Ectodermal cell (in vitro differentiated cells): ENCODE measurements around the gene OR13F1. TPM values are rescaled to one million over a fixed set of nuclear protein-coding genes. Genes with fewer than 3 reads are reported as not detected.
"Not testable (repeated sequence)": the region's sequence is repeated elsewhere in the genome, so short reads cannot be mapped to it uniquely, and the experiment has no call there.

ENCODE experiments used
- H3K27ac ChIP-seq: 2 replicates; pipeline ENCODE4 v1.7.0; 2013; ENCODE audit warnings: mild to moderate bottlenecking, low read depth, low read length; ENCODE audit not compliant: insufficient read depth, poor library complexity, severe bottlenecking
- H3K27me3 ChIP-seq: 2 replicates; pipeline ENCODE4 v1.7.0; 2013; ENCODE audit warnings: mild to moderate bottlenecking, low read length; ENCODE audit not compliant: insufficient read depth, control insufficient read depth, poor library complexity, severe bottlenecking
- H3K36me3 ChIP-seq: one replicate; pipeline ENCODE4 v1.7.0; 2013; ENCODE audit warnings: low read length; ENCODE audit not compliant: control insufficient read depth, insufficient read depth
- H3K4me1 ChIP-seq: one replicate; pipeline ENCODE4 v1.7.0; 2013; ENCODE audit warnings: low read length; ENCODE audit not compliant: control insufficient read depth, insufficient read depth
- H3K4me3 ChIP-seq: 2 replicates; pipeline ENCODE4 v1.7.0; 2013; ENCODE audit warnings: low read depth, low read length, control low read depth; ENCODE audit not compliant: insufficient read depth
- H3K9me3 ChIP-seq: 2 replicates; pipeline ENCODE4 v1.7.0; 2013; ENCODE audit warnings: mild to moderate bottlenecking, low read length, moderate library complexity; ENCODE audit not compliant: control insufficient read depth
- WGBS, 2 experiments: methylation state at CpG; one replicate each; pipeline ENCODE4 v1.1.7; 2013; ENCODE audit warnings: missing lambda C conversion rate in 2 of 2; 5-methylcytosine and 5-hydroxymethylcytosine counted together
- polyA plus RNA-seq, 4 experiments: library from polyadenylated mRNA; stranded (reverse); fragments of 50-300 nt; gene quantifications; one replicate each; pipeline ENCODE4 v1.2.3, GENCODE V29; 2013

The OR13F1 gene
- polyA plus RNA-seq (2013, experiment 1 of 4): not detected
- not detected for polyA plus RNA-seq (2013, experiment 2 of 4)
- polyA plus RNA-seq (2013, experiment 3 of 4): not detected
- not detected for polyA plus RNA-seq (2013, experiment 4 of 4)

DNA sequence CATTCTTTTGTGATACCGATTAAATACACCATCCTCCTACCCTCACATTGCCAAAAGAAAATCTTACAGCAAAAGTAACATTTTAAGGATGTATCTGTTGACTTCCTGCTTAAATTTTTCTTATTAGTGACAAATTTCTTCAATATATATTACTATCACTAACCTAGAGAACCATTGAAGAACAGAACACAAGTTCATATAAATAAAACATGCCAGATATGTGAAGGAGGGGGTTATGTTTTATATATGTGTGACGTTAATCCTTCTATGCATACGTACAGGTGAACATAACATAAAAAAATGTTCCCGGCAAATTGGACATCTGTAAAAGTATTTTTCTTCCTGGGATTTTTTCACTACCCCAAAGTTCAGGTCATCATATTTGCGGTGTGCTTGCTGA is at the start of gene OR13F1:
Gene OR13F1 (plus strand): TSS at position 301 of the 400 bp plus-strand sequence. CDS start 0 bp downstream, at position 301.
- no peak within 1 kb of the TSS for H3K4me3 ChIP-seq
- no peaks in the 10 kb centered on the region for H3K27me3 ChIP-seq
- H3K4me1 ChIP-seq: no peaks in the 10 kb centered on the region
- no peaks in the 10 kb centered on the region for H3K36me3 ChIP-seq
- H3K27ac ChIP-seq: no peak within 1 kb of the TSS
- WGBS, 2 experiments: 86 to 95% methylated on average over 3 to 5 of the region's 5 CpGs
- no peaks in the 10 kb centered on the region for H3K9me3 ChIP-seq

DNA sequence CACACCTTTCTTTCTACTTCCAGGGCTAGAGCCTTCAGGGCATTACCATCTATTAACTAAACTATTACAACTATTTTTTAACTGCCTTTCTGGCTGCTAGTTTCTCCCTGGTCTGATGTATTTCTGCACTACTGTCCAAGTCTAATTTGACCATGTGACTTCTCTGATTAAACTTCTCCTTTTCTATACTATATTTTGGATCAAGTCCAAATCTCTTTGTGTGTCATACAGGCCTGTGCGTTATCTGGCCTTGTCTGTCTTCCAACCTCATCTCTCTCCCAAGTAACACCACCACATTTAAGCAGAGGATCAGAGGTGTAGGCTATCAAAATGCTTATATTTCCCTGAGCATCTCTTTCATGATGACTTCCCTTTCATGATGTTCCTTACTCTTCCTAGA is 47.2 kb upstream of the OR13F1 start:
- Histone ChIP-seq H3K9me3 (no peaks in the 10 kb centered on the region), H3K27ac (no peak overlapping the region), H3K4me3 (no peak overlapping the region), H3K36me3 (no peaks in the 10 kb centered on the region), H3K4me1 (no peaks in the 10 kb centered on the region), H3K27me3 (no peaks in the 10 kb centered on the region)
- 81 to 100% methylated on average over 1 of the region's 1 CpG for WGBS, 2 experiments

DNA sequence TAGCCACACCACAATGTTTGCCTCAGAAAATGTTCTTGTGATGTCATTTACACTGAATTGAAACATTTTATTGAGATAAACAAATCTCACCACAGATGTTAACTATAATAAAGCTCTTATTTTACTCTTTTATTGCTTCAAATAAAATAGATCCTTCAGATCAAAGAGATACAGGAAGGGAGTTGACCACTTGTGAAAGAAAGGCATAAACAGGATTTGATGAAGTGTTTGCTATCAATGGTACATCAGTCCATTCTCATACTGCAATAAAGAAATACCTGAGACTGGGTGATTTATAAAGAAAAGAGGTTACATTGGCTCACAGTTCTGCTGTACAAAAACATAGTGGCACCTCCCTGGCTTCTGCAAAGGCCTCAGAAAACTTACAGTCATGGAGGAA is 40.2 kb upstream of the OR13F1 start:
- no peaks in the 10 kb centered on the region for H3K27me3 ChIP-seq
- H3K27ac ChIP-seq: no peak overlapping the region
- no peaks in the 10 kb centered on the region for H3K4me1 ChIP-seq

DNA sequence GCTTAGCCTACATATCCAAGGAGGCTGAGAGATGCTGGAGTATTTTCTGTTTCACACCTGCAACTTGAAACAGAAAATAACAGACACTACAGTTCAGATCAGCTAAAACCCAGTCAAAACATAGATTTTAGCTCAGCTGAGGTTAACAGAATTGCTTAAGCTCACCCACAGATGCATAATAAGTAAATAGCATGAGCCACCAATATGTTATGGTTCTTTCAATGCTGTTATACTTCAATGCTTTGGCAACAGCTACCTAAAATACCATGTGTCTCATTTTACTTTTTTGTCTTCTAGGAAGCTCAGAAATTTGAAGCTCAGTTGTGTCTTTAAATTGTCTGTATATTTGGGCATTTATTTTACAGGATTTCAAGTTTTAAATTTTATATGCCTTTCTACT is 35.8 kb upstream of the OR13F1 start:
- Histone ChIP-seq H3K4me1 (no peaks in the 10 kb centered on the region), H3K4me3 (no peak overlapping the region), H3K27me3 (no peaks in the 10 kb centered on the region), H3K9me3 (peaks cover 4% of the 10 kb centered on the region), H3K27ac (no peak overlapping the region), H3K36me3 (no peaks in the 10 kb centered on the region)

More for the DNA sequence above, 40.2 kb upstream of the OR13F1 start:
- Histone ChIP-seq H3K36me3 (no peaks in the 10 kb centered on the region), H3K9me3 (peaks cover 4% of the 10 kb centered on the region), H3K4me3 (no peak overlapping the region)

- no peaks in the 10 kb centered on the region for H3K9me3 ChIP-seq
- no peaks in the 10 kb centered on the region for H3K4me1 ChIP-seq
- no peak overlapping the region for H3K27ac ChIP-seq
- H3K4me3 ChIP-seq: no peak overlapping the region
- 81 to 83% methylated on average over 5 of the region's 5 CpGs for WGBS, 2 experiments
- no peaks in the 10 kb centered on the region for H3K27me3 ChIP-seq
- H3K36me3 ChIP-seq: no peaks in the 10 kb centered on the region
Measured at GRCh38 chr9:104482921-104483570, 21.0 kb upstream of the OR13F1 start.

DNA sequence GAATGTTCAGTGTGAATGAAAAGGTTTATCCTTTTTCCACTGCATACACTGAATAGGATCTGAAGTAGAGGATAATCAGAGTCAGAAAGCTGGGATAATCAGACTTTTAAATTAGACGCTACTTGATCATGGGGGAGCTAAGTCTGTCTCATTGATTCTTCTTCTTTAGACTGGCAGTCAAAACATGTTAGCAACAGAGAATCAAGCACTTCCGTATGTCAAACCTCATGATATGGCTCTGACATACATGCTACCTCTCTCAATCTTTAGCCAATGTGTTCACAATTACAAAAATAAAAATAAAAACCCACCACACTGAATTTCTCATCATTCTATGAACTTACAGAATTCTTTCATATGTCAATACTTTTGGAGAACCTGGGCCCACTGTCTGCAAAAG is 19.0 kb upstream of the OR13F1 start:
- WGBS, 2 experiments: 87 to 88% methylated on average over 2 of the region's 2 CpGs
- Histone ChIP-seq H3K4me3 (no peak overlapping the region), H3K36me3 (no peaks in the 10 kb centered on the region), H3K4me1 (no peaks in the 10 kb centered on the region), H3K27ac (no peak overlapping the region), H3K9me3 (no peaks in the 10 kb centered on the region), H3K27me3 (no peaks in the 10 kb centered on the region)

DNA sequence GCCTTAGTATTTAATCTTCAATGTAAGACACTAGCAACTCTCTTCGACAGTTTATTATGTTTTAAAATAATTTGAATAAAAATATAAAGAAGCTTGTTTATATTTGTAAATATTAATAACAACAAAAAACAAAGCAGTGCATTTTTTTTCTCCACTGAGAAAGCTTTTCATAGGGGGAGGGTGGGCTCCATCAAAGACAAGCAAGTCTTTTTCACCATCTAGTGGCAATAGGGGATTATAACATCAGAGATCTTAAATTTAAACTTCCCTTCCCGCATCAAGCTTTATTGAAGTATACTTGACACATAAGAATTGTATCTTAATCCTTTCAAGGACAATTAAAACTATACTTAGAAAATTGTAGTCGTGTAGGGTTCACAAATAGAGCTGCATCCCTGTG is 9.3 kb upstream of the OR13F1 start:
- Histone ChIP-seq H3K4me3 (no peak overlapping the region), H3K4me1 (no peaks in the 10 kb centered on the region), H3K27me3 (no peaks in the 10 kb centered on the region), H3K27ac (no peak overlapping the region), H3K9me3 (no peaks in the 10 kb centered on the region), H3K36me3 (no peaks in the 10 kb centered on the region)
- 14 to 56% methylated on average over 1 to 2 of the region's 3 CpGs for WGBS, 2 experiments

- no peak overlapping the region for H3K4me3 ChIP-seq
- no peaks in the 10 kb centered on the region for H3K36me3 ChIP-seq
- no peaks in the 10 kb centered on the region for H3K27me3 ChIP-seq
- H3K4me1 ChIP-seq: no peaks in the 10 kb centered on the region
- no peak overlapping the region for H3K27ac ChIP-seq
- H3K9me3 ChIP-seq: no peaks in the 10 kb centered on the region
Measured at GRCh38 chr9:104503440-104503839, 623 bp upstream of the OR13F1 start.

DNA sequence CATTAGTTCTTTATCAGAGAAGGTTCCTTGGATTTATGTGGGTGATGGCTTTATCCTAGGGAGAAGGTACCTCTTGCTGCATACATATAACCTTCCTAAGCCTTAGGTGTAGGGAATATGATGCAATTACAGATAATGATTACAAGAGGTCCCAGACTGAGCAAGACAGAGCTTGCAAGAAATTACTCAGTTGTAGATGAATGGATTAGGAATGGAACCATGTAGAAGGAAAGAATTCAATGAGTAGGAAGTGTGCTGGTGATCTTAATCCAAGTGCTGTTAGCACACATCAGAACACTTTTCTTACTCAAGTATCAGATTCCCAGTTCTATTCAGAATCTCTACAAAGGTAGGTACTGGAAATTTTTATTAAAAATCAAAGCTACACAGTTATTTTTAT is 2.5 kb downstream of the OR13F1 start:
- no peaks in the 10 kb centered on the region for H3K27me3 ChIP-seq
- no peaks in the 10 kb centered on the region for H3K36me3 ChIP-seq
- H3K4me1 ChIP-seq: no peaks in the 10 kb centered on the region
- H3K27ac ChIP-seq: no peak overlapping the region
- no peaks in the 10 kb centered on the region for H3K9me3 ChIP-seq
- no peak overlapping the region for H3K4me3 ChIP-seq

- WGBS, 2 experiments: 78 to 81% methylated on average over 5 of the region's 5 CpGs
- H3K4me1 ChIP-seq: no peaks in the 10 kb centered on the region
- H3K27me3 ChIP-seq: no peaks in the 10 kb centered on the region
- H3K27ac ChIP-seq: no peak overlapping the region
- no peaks in the 10 kb centered on the region for H3K9me3 ChIP-seq
- H3K4me3 ChIP-seq: no peak overlapping the region
- no peaks in the 10 kb centered on the region for H3K36me3 ChIP-seq
Measured at GRCh38 chr9:104514901-104515300, 10.8 kb downstream of the OR13F1 start.

DNA sequence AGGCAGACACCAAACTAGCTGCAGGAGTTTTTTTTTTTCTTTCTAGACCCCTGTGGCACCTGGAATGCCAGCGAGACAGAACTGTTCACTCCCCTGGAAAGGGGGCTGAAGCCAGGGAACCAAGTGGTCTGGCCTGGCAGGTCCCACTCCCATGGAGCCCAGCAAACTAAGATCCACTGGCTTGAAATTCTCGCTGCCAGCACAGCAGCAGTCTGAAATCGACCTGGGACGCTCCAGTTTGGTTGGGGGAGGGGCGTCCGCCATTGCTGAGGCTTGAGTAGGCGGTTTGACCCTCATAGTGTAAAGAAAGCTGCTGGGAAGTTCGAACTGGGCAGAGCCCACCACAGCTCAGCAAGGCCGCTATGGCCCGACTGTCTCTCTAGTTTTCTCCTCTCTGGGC is 16.2 kb downstream of the OR13F1 start:
- H3K27ac ChIP-seq, H3K4me1 ChIP-seq, H3K4me3 ChIP-seq, H3K9me3 ChIP-seq, H3K36me3 ChIP-seq, H3K27me3 ChIP-seq: not testable (repeated sequence)
- WGBS, 2 experiments: 84 to 85% methylated on average over 10 of the region's 10 CpGs
